Vagina (tissue), 2 donors: ENCODE measurements around the gene GATAD1. TPM values are rescaled to one million over a fixed set of nuclear protein-coding genes. Genes with fewer than 3 reads are reported as not detected.

Experiments
- DNase-seq, 2 donors: peaks; one replicate each; pipeline ENCODE4 v3.0.0-alpha.2; 2017; ENCODE audit errors: extremely low spot score in 2 of 2
- H3K27ac ChIP-seq: fragments of 200-600 bp; sonication (generic); one replicate; pipeline ENCODE4 v1.5.1; 2019
- H3K27me3 ChIP-seq: fragments of 200-600 bp; sonication (generic); one replicate; pipeline ENCODE4 v1.5.1; 2019
- H3K36me3 ChIP-seq, 2 donors: fragments of 200-600 bp; sonication (generic); one replicate each; pipeline ENCODE4 v1.5.1; 2017 to 2019
- H3K4me1 ChIP-seq: fragments of 200-600 bp; sonication (generic); one replicate; pipeline ENCODE4 v1.5.1; 2019
- H3K4me3 ChIP-seq, 2 donors: fragments of 200-600 bp; sonication (generic); 1 replicate in 1 of 2; 2 replicates in 1 of 2; pipeline ENCODE4 v1.5.1; 2016 to 2019
- H3K9me3 ChIP-seq: fragments of 200-600 bp; sonication (generic); one replicate; pipeline ENCODE4 v1.5.1; 2019
- CTCF ChIP-seq, 3 experiments: fragments of 450-650 bp in 2 of 3; fragments of 200-600 bp in 1 of 3; sonication (generic) in 1 of 3; IDR thresholded peaks; one replicate each; pipeline ENCODE4 v1.5.1; 2017 to 2019; ENCODE audit warnings: antibody characterized with exemption in 3 of 3, mild to moderate bottlenecking in 2 of 3, moderate library complexity in 2 of 3
- POLR2A ChIP-seq, 2 donors: fragments of 450-650 bp; IDR thresholded peaks; one replicate each; pipeline ENCODE4 v1.6.1; 2017; ENCODE audit warnings: antibody characterized with exemption in 2 of 2, mild to moderate bottlenecking in 2 of 2, moderate library complexity in 2 of 2
- POLR2AphosphoS5 ChIP-seq, 2 donors: sonication (generic); formaldehyde crosslinking; IDR thresholded peaks; one replicate each; pipeline ENCODE4 v1.9.0; 2017; ENCODE audit warnings: antibody characterized with exemption in 2 of 2, mild to moderate bottlenecking in 2 of 2, low read depth in 1 of 2; ENCODE audit not compliant: insufficient read depth in 1 of 2
- intact Hi-C: fragments of 100-400 bp; cut with DNase I; formaldehyde crosslinking; loops from one replicate; pipeline ENCODE4 v1.15.1; 2023
- total RNA-seq: library from RNA; depleted of rRNA; stranded (reverse); fragments of >200 nt; gene quantifications from one replicate; pipeline ENCODE4 v1.2.3, GENCODE V29; 2016

GATAD1 gene, protein sequence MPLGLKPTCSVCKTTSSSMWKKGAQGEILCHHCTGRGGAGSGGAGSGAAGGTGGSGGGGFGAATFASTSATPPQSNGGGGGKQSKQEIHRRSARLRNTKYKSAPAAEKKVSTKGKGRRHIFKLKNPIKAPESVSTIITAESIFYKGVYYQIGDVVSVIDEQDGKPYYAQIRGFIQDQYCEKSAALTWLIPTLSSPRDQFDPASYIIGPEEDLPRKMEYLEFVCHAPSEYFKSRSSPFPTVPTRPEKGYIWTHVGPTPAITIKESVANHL
- 30.4 TPM for total RNA-seq

DNA sequence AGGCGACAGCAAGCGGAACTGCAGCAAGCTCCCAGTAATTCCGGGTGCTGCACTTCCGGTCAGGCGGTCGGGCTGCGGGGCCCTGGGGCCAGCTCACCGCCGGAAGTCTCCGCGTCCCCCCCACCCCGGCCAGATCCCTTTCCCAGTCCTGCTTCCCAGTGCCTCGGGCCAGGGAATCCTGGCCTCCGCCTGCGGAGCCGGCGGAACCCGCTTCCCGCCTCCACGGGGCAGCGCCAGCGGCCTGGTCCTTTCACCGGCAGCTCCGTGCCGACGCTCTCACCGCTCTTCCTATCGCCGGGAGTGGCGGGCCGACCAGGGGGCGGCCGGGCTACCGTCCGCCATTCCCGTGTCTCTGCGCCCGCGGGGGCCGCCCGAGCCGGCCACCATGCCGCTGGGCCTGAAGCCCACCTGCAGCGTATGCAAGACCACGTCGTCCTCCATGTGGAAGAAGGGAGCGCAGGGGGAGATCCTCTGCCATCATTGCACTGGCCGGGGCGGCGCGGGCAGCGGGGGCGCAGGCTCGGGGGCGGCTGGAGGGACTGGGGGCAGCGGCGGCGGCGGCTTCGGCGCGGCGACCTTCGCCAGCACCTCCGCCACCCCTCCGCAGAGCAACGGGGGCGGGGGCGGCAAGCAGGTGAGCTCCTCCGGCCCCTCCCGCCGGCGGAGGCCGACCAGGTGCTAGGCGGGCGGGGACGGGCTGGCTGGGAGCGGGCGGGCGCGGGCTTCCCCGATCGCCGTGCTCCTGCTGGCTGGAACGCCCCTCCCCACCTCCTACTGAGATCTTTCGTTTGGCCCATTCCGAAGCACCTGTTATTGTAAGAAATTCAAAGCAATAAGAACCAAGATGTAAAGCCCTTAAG is at the start of gene GATAD1:
GATAD1 (plus strand) TSS at position 138 of the 860 bp plus-strand sequence; CDS start at position 386, 248 bp downstream.
- peaks cover 0 to 25% of the 10 kb centered on the region in 2 donors for H3K36me3 ChIP-seq
- peak within 1 kb of the TSS; percentile 96 for H3K27ac ChIP-seq
- peaks cover 9% of the 10 kb centered on the region for H3K4me1 ChIP-seq
- TF ChIP-seq POLR2A (IDR thresholded peaks at IDR 0.05): peak in 1 of 2 donors; percentile 49
- peak; percentile 87 to 88 for TF ChIP-seq POLR2AphosphoS5 (IDR thresholded peaks at IDR 0.05; ENCODE audit: insufficient read depth in 1 of 2, low read depth in 1 of 2)
- TF ChIP-seq CTCF (IDR thresholded peaks at IDR 0.05): peak; percentile 91 to 98 (median 95)
- no peaks in the 10 kb centered on the region for H3K9me3 ChIP-seq
- no peaks in the 10 kb centered on the region for H3K27me3 ChIP-seq
- peak within 1 kb of the TSS; percentile 91 to 98 for H3K4me3 ChIP-seq
- DNase-seq: peak in 1 of 2 donors; percentile 95
- intact Hi-C loops: loop anchor here (5.0 kb wide), 1 partner anchor 315 kb away; the partner anchor contains the start of gene CYP51A1

DNA sequence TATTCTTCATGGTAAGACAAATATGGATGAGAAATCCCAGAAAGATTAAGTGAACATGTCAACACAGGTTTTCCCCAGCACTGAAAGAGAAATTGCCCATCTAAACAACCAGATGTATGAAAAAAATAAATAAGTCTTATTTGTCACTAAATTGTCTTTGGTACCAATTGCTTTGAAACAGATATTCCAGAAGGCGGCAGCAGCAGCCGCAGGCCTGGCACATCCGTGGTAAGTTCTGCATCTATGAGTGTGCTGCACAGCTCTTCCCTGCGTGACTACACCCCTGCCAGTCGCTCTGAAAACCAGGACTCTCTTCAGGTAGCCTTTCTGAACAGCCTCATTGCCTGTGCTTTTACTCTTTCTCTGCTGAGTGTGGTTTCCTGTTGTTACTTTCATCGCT is 49.7 kb upstream of the GATAD1 start:
- no peak for TF ChIP-seq POLR2AphosphoS5 (IDR thresholded peaks at IDR 0.05; ENCODE audit: insufficient read depth in 1 of 2, low read depth in 1 of 2)
- no peak for TF ChIP-seq CTCF (IDR thresholded peaks at IDR 0.05)
- no peak for TF ChIP-seq POLR2A (IDR thresholded peaks at IDR 0.05)
- no peak overlapping the region for H3K27ac ChIP-seq

GRCh38 chr7:92400013-92400412 is 47.3 kb upstream of the GATAD1 start:
- intact Hi-C loops: no loop called here
- H3K4me3 ChIP-seq: no peak overlapping the region
- peaks cover 0 to 41% of the 10 kb centered on the region in 2 donors for H3K36me3 ChIP-seq
- DNase-seq: no peak
- H3K27ac ChIP-seq: no peak overlapping the region
- TF ChIP-seq POLR2AphosphoS5 (IDR thresholded peaks at IDR 0.05; ENCODE audit: insufficient read depth in 1 of 2, low read depth in 1 of 2): no peak
- TF ChIP-seq POLR2A (IDR thresholded peaks at IDR 0.05): no peak
- TF ChIP-seq CTCF (IDR thresholded peaks at IDR 0.05): no peak
- no peaks in the 10 kb centered on the region for H3K4me1 ChIP-seq
- H3K9me3 ChIP-seq: no peaks in the 10 kb centered on the region
- no peaks in the 10 kb centered on the region for H3K27me3 ChIP-seq

More for the DNA sequence above, 49.7 kb upstream of the GATAD1 start:
- H3K9me3 ChIP-seq: no peaks in the 10 kb centered on the region
- DNase-seq: no peak
- intact Hi-C loops: no loop called here
- H3K4me3 ChIP-seq: no peak overlapping the region
- no peaks in the 10 kb centered on the region for H3K27me3 ChIP-seq
- peaks cover 0 to 41% of the 10 kb centered on the region in 2 donors for H3K36me3 ChIP-seq
- H3K4me1 ChIP-seq: no peaks in the 10 kb centered on the region

- H3K4me3 ChIP-seq: no peak overlapping the region
- DNase-seq: no peak
- no peaks in the 10 kb centered on the region for H3K9me3 ChIP-seq
- H3K36me3 ChIP-seq: peaks cover 0 to 19% of the 10 kb centered on the region in 2 donors
- H3K27ac ChIP-seq: no peak overlapping the region
- H3K27me3 ChIP-seq: no peaks in the 10 kb centered on the region
- no peak for TF ChIP-seq POLR2A (IDR thresholded peaks at IDR 0.05)
- TF ChIP-seq POLR2AphosphoS5 (IDR thresholded peaks at IDR 0.05; ENCODE audit: insufficient read depth in 1 of 2, low read depth in 1 of 2): peak in 1 of 2 donors; percentile 56
- intact Hi-C loops: no loop called here
- H3K4me1 ChIP-seq: no peaks in the 10 kb centered on the region
Observed at GRCh38 chr7:92402920-92403759, 44.1 kb upstream of the GATAD1 start.

DNA sequence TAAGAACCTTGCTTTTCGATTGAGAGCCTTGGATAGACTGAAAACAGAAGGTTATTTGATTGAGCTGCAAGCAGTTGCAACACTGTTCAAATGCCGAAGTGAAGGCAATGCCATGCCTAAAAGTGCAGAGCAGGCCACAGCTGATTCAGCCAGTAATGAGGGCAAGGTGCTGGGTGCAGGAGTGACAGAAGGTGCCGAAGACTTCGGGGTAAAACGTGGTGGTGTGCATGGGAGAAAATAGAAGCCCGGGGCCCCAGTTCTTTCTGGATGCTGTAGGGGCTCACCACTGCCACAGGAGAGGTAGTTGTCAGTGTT is 43.6 kb upstream of the GATAD1 start:
- Histone ChIP-seq H3K27me3 (no peaks in the 10 kb centered on the region), H3K9me3 (no peaks in the 10 kb centered on the region), H3K4me1 (no peaks in the 10 kb centered on the region), H3K36me3 (peaks cover 0 to 13% of the 10 kb centered on the region in 2 donors), H3K27ac (no peak overlapping the region), H3K4me3 (no peak overlapping the region)
- DNase-seq: no peak
- intact Hi-C loops: no loop called here
- no peak for TF ChIP-seq POLR2AphosphoS5 (IDR thresholded peaks at IDR 0.05; ENCODE audit: insufficient read depth in 1 of 2, low read depth in 1 of 2)
